Sigmoid colon (tissue), 4 donors: ENCODE results near the gene PVALEF.

ENCODE experiments used
- POLR2A ChIP-seq, 2 donors: fragments of 450-650 bp; IDR thresholded peaks; one replicate each; pipeline ENCODE4 v1.6.1; 2016; ENCODE audit warnings: antibody characterized with exemption in 2 of 2, mild to moderate bottlenecking in 2 of 2, moderate library complexity in 2 of 2
- POLR2AphosphoS5 ChIP-seq, 4 donors: sonication (generic); formaldehyde crosslinking; IDR thresholded peaks; one replicate each; pipeline ENCODE4 v1.6.1; 2017; ENCODE audit warnings: antibody characterized with exemption in 4 of 4
- TF ChIP-seq, protein P1 (sequence below), 4 experiments: fragments of 450-650 bp in 3 of 4; fragments of 200-600 bp in 1 of 4; IDR thresholded peaks; one replicate each; pipeline ENCODE4 v1.5.1; 2016 to 2019; ENCODE audit warnings: antibody characterized with exemption in 4 of 4, mild to moderate bottlenecking in 3 of 4, moderate library complexity in 2 of 4

- TF ChIP-seq, protein P1, sequence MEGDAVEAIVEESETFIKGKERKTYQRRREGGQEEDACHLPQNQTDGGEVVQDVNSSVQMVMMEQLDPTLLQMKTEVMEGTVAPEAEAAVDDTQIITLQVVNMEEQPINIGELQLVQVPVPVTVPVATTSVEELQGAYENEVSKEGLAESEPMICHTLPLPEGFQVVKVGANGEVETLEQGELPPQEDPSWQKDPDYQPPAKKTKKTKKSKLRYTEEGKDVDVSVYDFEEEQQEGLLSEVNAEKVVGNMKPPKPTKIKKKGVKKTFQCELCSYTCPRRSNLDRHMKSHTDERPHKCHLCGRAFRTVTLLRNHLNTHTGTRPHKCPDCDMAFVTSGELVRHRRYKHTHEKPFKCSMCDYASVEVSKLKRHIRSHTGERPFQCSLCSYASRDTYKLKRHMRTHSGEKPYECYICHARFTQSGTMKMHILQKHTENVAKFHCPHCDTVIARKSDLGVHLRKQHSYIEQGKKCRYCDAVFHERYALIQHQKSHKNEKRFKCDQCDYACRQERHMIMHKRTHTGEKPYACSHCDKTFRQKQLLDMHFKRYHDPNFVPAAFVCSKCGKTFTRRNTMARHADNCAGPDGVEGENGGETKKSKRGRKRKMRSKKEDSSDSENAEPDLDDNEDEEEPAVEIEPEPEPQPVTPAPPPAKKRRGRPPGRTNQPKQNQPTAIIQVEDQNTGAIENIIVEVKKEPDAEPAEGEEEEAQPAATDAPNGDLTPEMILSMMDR (IDR thresholded peaks at IDR 0.05): no peak
- TF ChIP-seq POLR2AphosphoS5 (IDR thresholded peaks at IDR 0.05): no peak
- TF ChIP-seq POLR2A (IDR thresholded peaks at IDR 0.05): no peak
Measured at GRCh38 chr17:81231766-81232581, 66.7 kb downstream of the PVALEF start.
